ENCODE results near the gene HSD11B1L.
"Not testable (repeated sequence)": the region's sequence is repeated elsewhere in the genome, so short reads cannot be mapped to it uniquely, and the experiment has no call there.

The HSD11B1L gene

DNA sequence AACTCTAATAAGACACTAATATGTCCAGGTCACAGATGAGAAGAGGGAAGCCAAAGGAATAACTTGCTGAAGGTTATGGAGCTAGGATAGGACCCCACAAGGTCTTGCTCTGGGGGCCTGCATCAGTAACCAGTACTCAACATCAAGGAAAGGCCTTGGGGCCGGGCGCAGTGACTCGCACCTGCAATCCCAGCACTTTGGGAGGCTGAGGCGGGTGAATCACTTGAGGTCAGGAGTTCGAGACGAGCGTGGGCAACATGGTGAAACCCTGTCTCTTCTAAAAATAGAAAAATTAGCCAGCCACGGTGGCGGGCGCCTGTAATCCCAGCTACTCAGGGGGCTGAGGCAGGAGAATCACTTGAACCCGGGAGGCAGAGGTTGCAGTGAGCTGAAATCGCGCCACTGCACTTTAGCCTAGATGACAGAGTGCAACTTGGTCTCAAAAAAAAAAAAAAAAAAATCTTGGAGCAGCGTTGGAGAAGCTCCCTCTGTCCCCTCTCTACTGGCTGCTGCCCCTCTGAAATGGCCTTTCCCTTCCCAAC, 37.3 kb downstream of the HSD11B1L start:
- H3K36me3 ChIP-seq (ENCODE audit: control insufficient read depth in 2 of 2, insufficient read depth in 2 of 2, low read length in 2 of 2), result peaks cover 11 to 14% of the 10 kb centered on the region in 2 donors
- H3K27me3 ChIP-seq (ENCODE audit: control insufficient read depth in 1 of 2, insufficient read depth in 2 of 2, low read length in 2 of 2), result no peaks in the 10 kb centered on the region
- no peaks in the 10 kb centered on the region for H3K9me3 ChIP-seq (ENCODE audit: control insufficient read depth in 2 of 2, low read length in 2 of 2)
- H3K4me3 ChIP-seq (ENCODE audit: low read length in 2 of 2), result peak overlapping the region in 1 of 2 donors; percentile 97
- H3K9ac ChIP-seq (ENCODE audit: low read length in 2 of 2), result peak overlapping the region in 1 of 2 donors; percentile 77
- peaks cover 28% of the 10 kb centered on the region for H3K4me1 ChIP-seq (ENCODE audit: control insufficient read depth, insufficient read depth, low read length)
- H3K27ac ChIP-seq (ENCODE audit: low read length), result no peak overlapping the region

DNA sequence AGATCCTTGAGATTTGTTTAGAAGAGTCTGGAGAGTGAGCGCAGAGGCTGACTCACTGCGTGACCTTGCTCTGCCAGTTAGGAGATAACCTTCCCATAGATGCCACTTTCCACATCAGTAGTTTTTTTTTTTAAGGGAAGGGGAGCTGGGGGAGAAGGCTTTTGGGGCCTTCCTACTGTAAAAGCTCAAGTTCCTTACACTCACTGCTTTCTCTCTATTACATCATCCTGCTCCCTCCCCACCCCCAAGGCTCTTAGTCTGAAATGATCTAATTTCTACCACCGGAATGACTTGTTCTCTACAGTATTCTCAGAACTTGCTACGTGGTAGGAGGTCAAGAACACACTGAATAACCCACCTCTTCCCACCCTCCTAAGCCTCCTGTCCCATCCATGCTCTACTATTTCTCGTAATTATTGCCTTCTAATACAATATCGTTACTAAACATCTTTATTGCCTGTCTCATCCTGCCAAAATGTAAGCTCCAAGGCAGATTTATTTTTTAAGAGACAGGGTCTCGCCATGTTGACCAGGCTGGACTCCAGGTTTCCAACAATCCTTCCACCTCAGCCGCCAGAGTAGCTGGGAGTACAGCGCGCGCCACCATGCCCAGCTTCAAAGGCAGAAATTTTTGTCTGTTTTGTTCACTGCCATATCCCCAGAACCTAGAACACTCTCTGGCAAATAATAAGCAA, 37.9 kb downstream of the HSD11B1L start:
- H3K36me3 ChIP-seq (ENCODE audit: control insufficient read depth in 2 of 2, insufficient read depth in 2 of 2, low read length in 2 of 2), result peaks cover 6 to 10% of the 10 kb centered on the region in 2 donors
- no peaks in the 10 kb centered on the region for H3K27me3 ChIP-seq (ENCODE audit: control insufficient read depth in 1 of 2, insufficient read depth in 2 of 2, low read length in 2 of 2)
- peak overlapping the region; percentile 77 to 84 for H3K9ac ChIP-seq (ENCODE audit: low read length in 2 of 2)
- H3K4me1 ChIP-seq (ENCODE audit: control insufficient read depth, insufficient read depth, low read length), result peaks cover 28% of the 10 kb centered on the region
- no peaks in the 10 kb centered on the region for H3K9me3 ChIP-seq (ENCODE audit: control insufficient read depth in 2 of 2, low read length in 2 of 2)
- peak overlapping the region; percentile 97 to 98 for H3K4me3 ChIP-seq (ENCODE audit: low read length in 2 of 2)
- no peak overlapping the region for H3K27ac ChIP-seq (ENCODE audit: low read length)

GRCh38 chr19:5719274-5719960, 38.6 kb downstream of the HSD11B1L start:
- Histone ChIP-seq H3K27ac (ENCODE audit: low read length) (peak overlapping the region; percentile 90), H3K4me3 (ENCODE audit: low read length in 2 of 2) (peak overlapping the region; percentile 97 to 98), H3K9me3 (ENCODE audit: control insufficient read depth in 2 of 2, low read length in 2 of 2) (no peaks in the 10 kb centered on the region), H3K27me3 (ENCODE audit: control insufficient read depth in 1 of 2, insufficient read depth in 2 of 2, low read length in 2 of 2) (no peaks in the 10 kb centered on the region), H3K4me1 (ENCODE audit: control insufficient read depth, insufficient read depth, low read length) (peaks cover 28% of the 10 kb centered on the region), H3K36me3 (ENCODE audit: control insufficient read depth in 2 of 2, insufficient read depth in 2 of 2, low read length in 2 of 2) (peaks cover 4 to 6% of the 10 kb centered on the region in 2 donors), H3K9ac (ENCODE audit: low read length in 2 of 2) (peak overlapping the region; percentile 77 to 84)

- peak within 1 kb of the TSS; percentile 77 to 84 for H3K9ac ChIP-seq (ENCODE audit: low read length in 2 of 2)
- peak within 1 kb of the TSS; percentile 90 for H3K27ac ChIP-seq (ENCODE audit: low read length)
- peak within 1 kb of the TSS; percentile 97 to 98 for H3K4me3 ChIP-seq (ENCODE audit: low read length in 2 of 2)
- peaks cover 4 to 6% of the 10 kb centered on the region in 2 donors for H3K36me3 ChIP-seq (ENCODE audit: control insufficient read depth in 2 of 2, insufficient read depth in 2 of 2, low read length in 2 of 2)
- H3K27me3 ChIP-seq (ENCODE audit: control insufficient read depth in 1 of 2, insufficient read depth in 2 of 2, low read length in 2 of 2), result no peaks in the 10 kb centered on the region
- H3K4me1 ChIP-seq (ENCODE audit: control insufficient read depth, insufficient read depth, low read length), result peaks cover 28% of the 10 kb centered on the region
- no peaks in the 10 kb centered on the region for H3K9me3 ChIP-seq (ENCODE audit: control insufficient read depth in 2 of 2, low read length in 2 of 2)
Measured at GRCh38 chr19:5719961-5720790, 39.3 kb downstream of the HSD11B1L start, which contains the start of the genes CATSPERD and LONP1. Gene CATSPERD, plus strand, starts transcription at chr19:5720637. Its CDS starts 101 bp downstream, at chr19:5720738. Gene LONP1, minus strand, starts transcription at chr19:5720146. Its CDS starts 14 bp downstream, at chr19:5720132.

DNA sequence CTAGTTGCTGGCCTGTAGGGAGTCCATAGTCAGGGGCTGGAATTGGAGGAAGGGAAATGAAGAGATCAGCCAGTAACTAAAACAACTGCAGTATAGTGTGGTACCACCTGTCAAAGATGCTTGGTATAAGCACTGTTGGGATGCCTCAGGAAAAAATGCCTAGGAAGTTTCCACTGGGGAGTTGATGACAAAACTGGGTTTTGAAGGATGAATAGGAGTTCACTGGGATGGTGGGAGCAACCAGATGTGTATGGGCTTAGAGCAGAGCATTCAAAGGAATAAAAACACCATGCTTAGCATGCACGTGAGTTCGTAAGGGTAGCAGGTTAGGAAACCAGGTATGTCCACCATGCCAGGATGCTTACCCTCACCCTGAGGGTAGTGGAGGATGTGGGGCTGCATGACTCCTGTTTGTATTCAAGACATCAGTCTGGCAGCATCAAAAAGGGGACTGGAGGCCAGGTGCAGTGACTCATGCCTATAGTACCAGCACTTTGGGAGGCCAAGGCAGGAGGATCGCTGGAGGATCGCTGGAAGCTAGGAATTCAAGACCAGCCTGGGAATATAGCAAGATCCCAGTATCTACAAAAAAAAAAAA, 46.7 kb downstream of the HSD11B1L start:
- H3K27ac ChIP-seq (ENCODE audit: low read length), result no peak overlapping the region
- H3K27me3 ChIP-seq (ENCODE audit: control insufficient read depth in 1 of 2, insufficient read depth in 2 of 2, low read length in 2 of 2), result peaks cover 2% of the 10 kb centered on the region in 2 donors
- H3K4me3 ChIP-seq (ENCODE audit: low read length in 2 of 2), result no peak overlapping the region
- peaks cover 0 to 3% of the 10 kb centered on the region in 2 donors for H3K9me3 ChIP-seq (ENCODE audit: control insufficient read depth in 2 of 2, low read length in 2 of 2)
- H3K4me1 ChIP-seq (ENCODE audit: control insufficient read depth, insufficient read depth, low read length), result no peaks in the 10 kb centered on the region
- H3K36me3 ChIP-seq (ENCODE audit: control insufficient read depth in 2 of 2, insufficient read depth in 2 of 2, low read length in 2 of 2), result no peaks in the 10 kb centered on the region
- H3K9ac ChIP-seq (ENCODE audit: low read length in 2 of 2), result no peak overlapping the region

DNA sequence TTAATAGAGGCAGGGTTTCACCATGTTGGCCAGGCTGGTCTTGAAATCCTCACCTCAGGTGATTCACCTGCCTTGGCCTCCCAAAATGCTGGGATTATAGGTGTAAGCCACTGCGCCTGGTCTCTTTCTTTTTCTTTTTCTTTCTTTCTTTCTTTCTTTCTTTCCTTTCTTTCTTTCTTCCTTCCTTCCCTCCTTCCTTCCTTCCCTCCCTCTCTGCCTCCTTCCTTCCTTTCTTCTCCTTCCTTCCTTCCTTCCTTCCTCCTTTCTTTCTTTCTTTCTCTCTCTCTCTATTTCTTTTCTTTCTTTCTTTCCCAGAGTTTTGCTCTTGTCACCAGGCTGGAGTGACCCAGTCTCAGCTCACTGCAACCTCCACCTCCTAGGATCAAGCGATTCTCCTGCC, 52.3 kb downstream of the HSD11B1L start:
- not testable (repeated sequence) for H3K27me3 ChIP-seq (ENCODE audit: control insufficient read depth in 1 of 2, insufficient read depth in 2 of 2, low read length in 2 of 2)

More for the DNA sequence above, 52.3 kb downstream of the HSD11B1L start:
- not testable (repeated sequence) for H3K9ac ChIP-seq (ENCODE audit: low read length in 2 of 2); H3K36me3 ChIP-seq (ENCODE audit: control insufficient read depth in 2 of 2, insufficient read depth in 2 of 2, low read length in 2 of 2); H3K4me3 ChIP-seq (ENCODE audit: low read length in 2 of 2); H3K27ac ChIP-seq (ENCODE audit: low read length); H3K9me3 ChIP-seq (ENCODE audit: control insufficient read depth in 2 of 2, low read length in 2 of 2); H3K4me1 ChIP-seq (ENCODE audit: control insufficient read depth, insufficient read depth, low read length)
